Activated naive CD4-positive, alpha-beta T cell treated with anti-CD3 and anti-CD28 coated beads for 36 hours (primary cell): ENCODE data around the gene MUC6. TPM values are rescaled to one million over a fixed set of nuclear protein-coding genes. Genes with fewer than 3 reads are reported as not detected.
"Not testable (repeated sequence)": the region's sequence is repeated elsewhere in the genome, so short reads cannot be mapped to it uniquely, and the experiment has no call there.

Experiments
- CTCF ChIA-PET: fragments of 350-600 bp; sonication (Branson Sonifier 250); formaldehyde crosslinking; loops from one replicate; lab custom pipeline; 2021; ENCODE audit warnings: antibody characterized with exemption; lab: Charles Lee
- DNase-seq: peaks from one replicate; pipeline ENCODE4 v3.0.0-alpha.2; 2020
- H3K27ac Mint-ChIP-seq: one replicate; pipeline ENCODE4 v1.8.0; 2021; ENCODE audit warnings: mild to moderate bottlenecking, mixed read lengths
- H3K27me3 Mint-ChIP-seq: one replicate; pipeline ENCODE4 v1.8.0; 2021; ENCODE audit warnings: low read depth, mixed read lengths
- H3K36me3 Mint-ChIP-seq: one replicate; pipeline ENCODE4 v1.8.0; 2021; ENCODE audit warnings: low read depth, mixed read lengths
- H3K4me1 Mint-ChIP-seq: one replicate; pipeline ENCODE4 v1.8.0; 2021; ENCODE audit warnings: low read depth, mixed read lengths
- H3K4me3 Mint-ChIP-seq: one replicate; pipeline ENCODE4 v1.8.0; 2021; ENCODE audit warnings: mild to moderate bottlenecking, moderate library complexity, mixed read lengths
- H3K9me3 Mint-ChIP-seq: one replicate; pipeline ENCODE4 v1.8.0; 2021; ENCODE audit warnings: mixed read lengths
- intact Hi-C: fragments of 100-400 bp; cut with micrococcal nuclease; formaldehyde crosslinking; loops from one replicate; pipeline ENCODE4 v1.15.1; 2023
- total RNA-seq, 2 experiments: library from RNA; stranded (reverse); gene quantifications; one replicate each; pipeline ENCODE4 v1.2.3, GENCODE V29; 2021

MUC6 gene
- total RNA-seq, 2 experiments from 2014 or later = not detected

- no peak for DNase-seq
- H3K9me3 Mint-ChIP-seq = no peaks in the 10 kb centered on the region
- no peaks in the 10 kb centered on the region for H3K27me3 Mint-ChIP-seq
- CTCF ChIA-PET = interaction anchor here (1.0 kb wide), 1 partner anchor 41 kb away, joined by 3 read pairs; no protein-coding TSS in a partner anchor
- intact Hi-C loops = no loop called here
- no peak overlapping the region for H3K27ac Mint-ChIP-seq
- H3K4me3 Mint-ChIP-seq = no peak overlapping the region
- no peaks in the 10 kb centered on the region for H3K36me3 Mint-ChIP-seq
- H3K4me1 Mint-ChIP-seq = peaks cover 15% of the 10 kb centered on the region
Observed at GRCh38 chr11:1017269-1018005, 19.1 kb downstream of the MUC6 start.

- DNase-seq, H3K27ac Mint-ChIP-seq, H3K9me3 Mint-ChIP-seq, H3K36me3 Mint-ChIP-seq, H3K27me3 Mint-ChIP-seq, intact Hi-C loops, CTCF ChIA-PET, H3K4me3 Mint-ChIP-seq: not testable (repeated sequence)
- H3K4me1 Mint-ChIP-seq = peaks cover 15% of the 10 kb centered on the region
Observed at GRCh38 chr11:1016610-1017126, 19.9 kb downstream of the MUC6 start.

GRCh38 chr11:1015826-1016545 is 20.5 kb downstream of the MUC6 start:
- no peaks in the 10 kb centered on the region for H3K27me3 Mint-ChIP-seq
- no peak for DNase-seq
- CTCF ChIA-PET = no interaction called here
- peaks cover 15% of the 10 kb centered on the region for H3K4me1 Mint-ChIP-seq
- H3K9me3 Mint-ChIP-seq = no peaks in the 10 kb centered on the region
- H3K27ac Mint-ChIP-seq = no peak overlapping the region
- no peak overlapping the region for H3K4me3 Mint-ChIP-seq
- intact Hi-C loops = no loop called here
- H3K36me3 Mint-ChIP-seq = no peaks in the 10 kb centered on the region

GRCh38 chr11:1015064-1015463 is 21.5 kb downstream of the MUC6 start:
- CTCF ChIA-PET = no interaction called here
- intact Hi-C loops = no loop called here

GRCh38 chr11:1014276-1014675 is 22.2 kb downstream of the MUC6 start:
- DNase-seq = no peak
- Mint-ChIP-seq H3K36me3 (peaks cover 11% of the 10 kb centered on the region), H3K9me3 (no peaks in the 10 kb centered on the region), H3K4me1 (peaks cover 15% of the 10 kb centered on the region), H3K27me3 (no peaks in the 10 kb centered on the region), H3K27ac (no peak overlapping the region), H3K4me3 (no peak overlapping the region)
- CTCF ChIA-PET = no interaction called here
- intact Hi-C loops = no loop called here

More at GRCh38 chr11:1015064-1015463, 21.5 kb downstream of the MUC6 start:
- H3K27me3 Mint-ChIP-seq = no peaks in the 10 kb centered on the region
- no peak for DNase-seq
- H3K4me1 Mint-ChIP-seq = peaks cover 15% of the 10 kb centered on the region
- no peak overlapping the region for H3K27ac Mint-ChIP-seq
- H3K36me3 Mint-ChIP-seq = peaks cover 7% of the 10 kb centered on the region
- no peaks in the 10 kb centered on the region for H3K9me3 Mint-ChIP-seq
- no peak overlapping the region for H3K4me3 Mint-ChIP-seq

- H3K4me3 Mint-ChIP-seq = no peak overlapping the region
- H3K36me3 Mint-ChIP-seq = peaks cover 11% of the 10 kb centered on the region
- intact Hi-C loops = no loop called here
- peaks cover 15% of the 10 kb centered on the region for H3K4me1 Mint-ChIP-seq
- H3K9me3 Mint-ChIP-seq = no peaks in the 10 kb centered on the region
- H3K27ac Mint-ChIP-seq = no peak overlapping the region
- CTCF ChIA-PET = interaction anchor here (0.5 kb wide), 1 partner anchor 118 kb away, joined by 3 read pairs; no protein-coding TSS in a partner anchor
- no peaks in the 10 kb centered on the region for H3K27me3 Mint-ChIP-seq
- no peak for DNase-seq
Observed at GRCh38 chr11:1013631-1013935, 22.9 kb downstream of the MUC6 start.

GRCh38 chr11:1012740-1013630 is 23.5 kb downstream of the MUC6 start:
- Mint-ChIP-seq H3K27me3 (no peaks in the 10 kb centered on the region), H3K36me3 (peaks cover 11% of the 10 kb centered on the region), H3K9me3 (no peaks in the 10 kb centered on the region), H3K4me1 (peaks cover 13% of the 10 kb centered on the region), H3K4me3 (no peak overlapping the region), H3K27ac (no peak overlapping the region)
- CTCF ChIA-PET = no interaction called here
- intact Hi-C loops = no loop called here
- DNase-seq = no peak

GRCh38 chr11:1012291-1012690 is 24.2 kb downstream of the MUC6 start:
- no peak overlapping the region for H3K27ac Mint-ChIP-seq
- H3K36me3 Mint-ChIP-seq = peaks cover 11% of the 10 kb centered on the region
- intact Hi-C loops = no loop called here
- H3K27me3 Mint-ChIP-seq = no peaks in the 10 kb centered on the region
- peaks cover 8% of the 10 kb centered on the region for H3K4me1 Mint-ChIP-seq
- DNase-seq = no peak
- no peak overlapping the region for H3K4me3 Mint-ChIP-seq
- CTCF ChIA-PET = no interaction called here
- H3K9me3 Mint-ChIP-seq = no peaks in the 10 kb centered on the region

- no peak overlapping the region for H3K4me3 Mint-ChIP-seq
- CTCF ChIA-PET = no interaction called here
Observed at GRCh38 chr11:1011320-1011698, 25.2 kb downstream of the MUC6 start.

GRCh38 chr11:1010551-1011319 is 25.8 kb downstream of the MUC6 start:
- CTCF ChIA-PET = no interaction called here
- H3K27me3 Mint-ChIP-seq = no peaks in the 10 kb centered on the region
- no peak overlapping the region for H3K27ac Mint-ChIP-seq
- DNase-seq = no peak
- H3K9me3 Mint-ChIP-seq = no peaks in the 10 kb centered on the region
- intact Hi-C loops = no loop called here
- H3K4me1 Mint-ChIP-seq = no peaks in the 10 kb centered on the region
- peaks cover 11% of the 10 kb centered on the region for H3K36me3 Mint-ChIP-seq
- H3K4me3 Mint-ChIP-seq = no peak overlapping the region

More at GRCh38 chr11:1011320-1011698, 25.2 kb downstream of the MUC6 start:
- no peaks in the 10 kb centered on the region for H3K4me1 Mint-ChIP-seq
- H3K36me3 Mint-ChIP-seq = peaks cover 11% of the 10 kb centered on the region
- DNase-seq = no peak
- H3K27me3 Mint-ChIP-seq = no peaks in the 10 kb centered on the region
- intact Hi-C loops = no loop called here
- H3K27ac Mint-ChIP-seq = no peak overlapping the region
- no peaks in the 10 kb centered on the region for H3K9me3 Mint-ChIP-seq

- Mint-ChIP-seq H3K9me3 (no peaks in the 10 kb centered on the region), H3K27me3 (no peaks in the 10 kb centered on the region), H3K27ac (no peak overlapping the region), H3K36me3 (peaks cover 13% of the 10 kb centered on the region), H3K4me3 (no peak overlapping the region), H3K4me1 (no peaks in the 10 kb centered on the region)
- CTCF ChIA-PET = no interaction called here
- intact Hi-C loops = no loop called here
- DNase-seq = no peak
Observed at GRCh38 chr11:1009991-1010390, 26.5 kb downstream of the MUC6 start.

GRCh38 chr11:1009371-1009770 is 27.1 kb downstream of the MUC6 start:
- no peaks in the 10 kb centered on the region for H3K4me1 Mint-ChIP-seq
- DNase-seq = no peak
- peaks cover 13% of the 10 kb centered on the region for H3K36me3 Mint-ChIP-seq
- intact Hi-C loops = no loop called here
- H3K9me3 Mint-ChIP-seq = no peaks in the 10 kb centered on the region
- H3K4me3 Mint-ChIP-seq = no peak overlapping the region
- no peaks in the 10 kb centered on the region for H3K27me3 Mint-ChIP-seq
- H3K27ac Mint-ChIP-seq = no peak overlapping the region
- CTCF ChIA-PET = no interaction called here
